Prostate gland (tissue), 2 donors: ENCODE results near the gene TMEM178B.

Experiments used
- POLR2A ChIP-seq: fragments of 450-650 bp; IDR thresholded peaks from one replicate; pipeline ENCODE4 v1.6.1; 2016; ENCODE audit warnings: antibody characterized with exemption, mild to moderate bottlenecking
- POLR2AphosphoS5 ChIP-seq: sonication (generic); formaldehyde crosslinking; IDR thresholded peaks from one replicate; pipeline ENCODE4 v1.6.1; 2017; ENCODE audit warnings: antibody characterized with exemption
- TF ChIP-seq, protein P1 (sequence below), 4 experiments: fragments of 200-600 bp in 2 of 4; fragments of 450-650 bp in 2 of 4; sonication (generic) in 2 of 4; IDR thresholded peaks; 1 replicate in 3 of 4; 2 replicates in 1 of 4; pipeline ENCODE4 v1.5.1; 2016 to 2019; ENCODE audit warnings: antibody characterized with exemption in 4 of 4, mild to moderate bottlenecking in 2 of 4, moderate library complexity in 2 of 4

DNA sequence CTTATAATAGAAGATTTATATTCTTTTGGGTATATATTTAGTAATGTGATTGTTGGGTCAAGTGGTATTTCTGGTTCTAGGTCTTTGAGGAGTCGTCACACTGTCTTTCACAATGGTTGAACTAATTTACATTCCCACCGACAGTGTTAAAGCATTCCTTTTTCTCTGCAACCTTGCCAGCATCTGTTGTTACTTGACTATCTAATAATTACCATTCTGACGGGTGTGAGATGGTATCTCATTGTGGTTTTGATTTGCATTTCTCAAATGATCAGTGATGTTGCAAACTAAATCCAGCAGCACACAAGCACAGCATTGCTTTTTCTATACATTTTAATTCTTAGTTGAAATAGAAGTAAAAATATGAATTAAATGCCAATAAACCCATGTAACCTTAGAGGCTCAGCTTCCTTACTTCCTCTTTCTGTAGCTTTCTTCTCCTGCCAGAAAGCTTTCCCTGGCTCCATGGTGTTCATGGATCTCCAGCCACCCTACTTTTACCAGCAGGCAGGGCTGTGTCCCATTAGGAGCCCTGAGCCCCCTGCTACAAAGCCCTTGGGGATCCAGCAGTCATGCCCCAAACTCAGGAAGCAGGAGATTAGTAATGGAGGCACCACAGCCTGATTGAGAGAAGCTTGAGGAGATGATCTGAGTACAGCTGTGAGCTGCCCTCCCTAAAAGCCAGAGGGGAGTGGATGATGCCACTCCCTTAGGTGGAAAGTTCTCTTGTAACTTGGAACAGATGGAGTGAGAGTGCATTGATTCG lies 158.6 kb downstream of the TMEM178B start:
- TF ChIP-seq, protein P1, sequence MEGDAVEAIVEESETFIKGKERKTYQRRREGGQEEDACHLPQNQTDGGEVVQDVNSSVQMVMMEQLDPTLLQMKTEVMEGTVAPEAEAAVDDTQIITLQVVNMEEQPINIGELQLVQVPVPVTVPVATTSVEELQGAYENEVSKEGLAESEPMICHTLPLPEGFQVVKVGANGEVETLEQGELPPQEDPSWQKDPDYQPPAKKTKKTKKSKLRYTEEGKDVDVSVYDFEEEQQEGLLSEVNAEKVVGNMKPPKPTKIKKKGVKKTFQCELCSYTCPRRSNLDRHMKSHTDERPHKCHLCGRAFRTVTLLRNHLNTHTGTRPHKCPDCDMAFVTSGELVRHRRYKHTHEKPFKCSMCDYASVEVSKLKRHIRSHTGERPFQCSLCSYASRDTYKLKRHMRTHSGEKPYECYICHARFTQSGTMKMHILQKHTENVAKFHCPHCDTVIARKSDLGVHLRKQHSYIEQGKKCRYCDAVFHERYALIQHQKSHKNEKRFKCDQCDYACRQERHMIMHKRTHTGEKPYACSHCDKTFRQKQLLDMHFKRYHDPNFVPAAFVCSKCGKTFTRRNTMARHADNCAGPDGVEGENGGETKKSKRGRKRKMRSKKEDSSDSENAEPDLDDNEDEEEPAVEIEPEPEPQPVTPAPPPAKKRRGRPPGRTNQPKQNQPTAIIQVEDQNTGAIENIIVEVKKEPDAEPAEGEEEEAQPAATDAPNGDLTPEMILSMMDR (IDR thresholded peaks at IDR 0.05) = no peak
- TF ChIP-seq POLR2AphosphoS5 = no peak
- TF ChIP-seq POLR2A = no peak
